Measurements from ENCODE around the gene FEZF2. TPM values are rescaled to one million over a fixed set of nuclear protein-coding genes. Genes with fewer than 3 reads are reported as not detected.
A peak's percentile ranks its signal among the peaks of the same experiment; 100 is the strongest.

The FEZF2 gene
- total and polyA plus RNA-seq, 9 of the 15 experiments (the other 6 are each of a cell fraction or from before 2014, with no cell fraction given) = not detected

DNA sequence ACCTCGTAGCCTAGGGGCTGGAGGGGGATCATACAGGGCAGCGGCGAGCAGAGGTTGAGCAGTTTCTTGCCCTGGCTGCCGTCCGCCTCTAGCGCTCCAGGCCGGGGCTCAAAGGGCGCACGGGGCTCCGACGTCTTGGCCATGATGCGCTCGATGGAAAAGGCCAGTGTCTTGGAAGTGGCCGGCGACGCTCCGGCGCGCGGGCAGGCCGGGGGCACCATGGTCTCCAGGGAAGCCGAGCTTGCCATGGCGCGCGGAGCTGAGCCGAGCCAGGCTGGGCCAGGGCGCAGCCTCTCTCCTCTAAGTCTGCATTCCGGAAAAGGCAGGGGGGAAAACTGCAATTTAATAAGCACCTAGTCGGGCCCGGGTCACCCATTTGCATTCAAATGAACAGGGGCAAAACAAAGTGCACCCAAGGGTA is 719 bp downstream of the FEZF2 start:
- Histone ChIP-seq H3K79me2 (ENCODE audit: control insufficient read depth, insufficient read depth, low read length) (no peaks in the 10 kb centered on the region), H3K9me1 (ENCODE audit: control insufficient read depth, insufficient read depth, low read length) (no peaks in the 10 kb centered on the region), H3K36me3 (ENCODE audit: control insufficient read depth, insufficient read depth, low read length) (no peaks in the 10 kb centered on the region), H3K9ac (ENCODE audit: insufficient read depth in 1 of 2, low read depth in 2 of 2, low read length in 2 of 2) (no peak overlapping the region), H3K4me3 (no peak overlapping the region), H3K9me3 (replicated peaks; ENCODE audit: control insufficient read depth, insufficient read depth, low read depth, low read length) (no peaks in the 10 kb centered on the region), H4K20me1 (replicated peaks; ENCODE audit: control insufficient read depth, insufficient read depth, low read length) (no peaks in the 10 kb centered on the region), H3K4me1 (replicated peaks in 1 of 2; ENCODE audit: control insufficient read depth in 2 of 2, insufficient read depth in 2 of 2, low read length in 2 of 2) (no peaks in the 10 kb centered on the region), H3K27me3 (ENCODE audit: control insufficient read depth in 2 of 2, insufficient read depth in 2 of 2, low read length in 2 of 2) (peaks cover 0 to 57% of the 10 kb centered on the region in 2 experiments; a peak in 2 of 5 replicates), H3K27ac (ENCODE audit: extremely low read depth, low read depth, low read length) (no peak overlapping the region), H2AFZ (ENCODE audit: low read depth, low read length) (no peak overlapping the region), H3K4me2 (ENCODE audit: insufficient read depth, low read length) (no peak overlapping the region)
- DNase-seq (ENCODE audit: extremely low read depth in 1 of 4, low spot score in 3 of 4) (no peak), ATAC-seq (no peak), FAIRE-seq (no peak)
- BruUV-seq (replicated peaks) = no TSS peak
- in situ Hi-C loops (cut with MboI) = no loop called here
- TF ChIP-seq TSC22D4 (tag; IDR thresholded peaks at IDR 0.05) = no peak
- TF ChIP-seq, protein P1, sequence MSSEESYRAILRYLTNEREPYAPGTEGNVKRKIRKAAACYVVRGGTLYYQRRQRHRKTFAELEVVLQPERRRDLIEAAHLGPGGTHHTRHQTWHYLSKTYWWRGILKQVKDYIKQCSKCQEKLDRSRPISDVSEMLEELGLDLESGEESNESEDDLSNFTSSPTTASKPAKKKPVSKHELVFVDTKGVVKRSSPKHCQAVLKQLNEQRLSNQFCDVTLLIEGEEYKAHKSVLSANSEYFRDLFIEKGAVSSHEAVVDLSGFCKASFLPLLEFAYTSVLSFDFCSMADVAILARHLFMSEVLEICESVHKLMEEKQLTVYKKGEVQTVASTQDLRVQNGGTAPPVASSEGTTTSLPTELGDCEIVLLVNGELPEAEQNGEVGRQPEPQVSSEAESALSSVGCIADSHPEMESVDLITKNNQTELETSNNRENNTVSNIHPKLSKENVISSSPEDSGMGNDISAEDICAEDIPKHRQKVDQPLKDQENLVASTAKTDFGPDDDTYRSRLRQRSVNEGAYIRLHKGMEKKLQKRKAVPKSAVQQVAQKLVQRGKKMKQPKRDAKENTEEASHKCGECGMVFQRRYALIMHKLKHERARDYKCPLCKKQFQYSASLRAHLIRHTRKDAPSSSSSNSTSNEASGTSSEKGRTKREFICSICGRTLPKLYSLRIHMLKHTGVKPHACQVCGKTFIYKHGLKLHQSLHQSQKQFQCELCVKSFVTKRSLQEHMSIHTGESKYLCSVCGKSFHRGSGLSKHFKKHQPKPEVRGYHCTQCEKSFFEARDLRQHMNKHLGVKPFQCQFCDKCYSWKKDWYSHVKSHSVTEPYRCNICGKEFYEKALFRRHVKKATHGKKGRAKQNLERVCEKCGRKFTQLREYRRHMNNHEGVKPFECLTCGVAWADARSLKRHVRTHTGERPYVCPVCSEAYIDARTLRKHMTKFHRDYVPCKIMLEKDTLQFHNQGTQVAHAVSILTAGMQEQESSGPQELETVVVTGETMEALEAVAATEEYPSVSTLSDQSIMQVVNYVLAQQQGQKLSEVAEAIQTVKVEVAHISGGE (CRISPR knock-in tag; IDR thresholded peaks at IDR 0.05) = 0 out of 6 replicates have a peak, but pooled peaks of 1 of the 3 experiments have one; percentile 42
- intact Hi-C loops (cut with micrococcal nuclease) = no loop called here
- 14% methylated on average over 11 of the region's 30 CpGs for WGBS (ENCODE audit: insufficient coverage, low coverage, missing lambda C conversion rate)
- ChIA-PET CTCF (ENCODE audit: low intra/inter-chr PET ratio) (no interaction called here), POLR2A (no interaction called here)
